ENCODE measurements around the gene CRB2.

CRB2 gene

GRCh38 chr9:123336449-123336848 lies 19.5 kb upstream of the CRB2 start:
- ATAC-seq = no peak
- no peak for TF ChIP-seq OSR1 (CRISPR knock-in tag; IDR thresholded peaks at IDR 0.05)

DNA sequence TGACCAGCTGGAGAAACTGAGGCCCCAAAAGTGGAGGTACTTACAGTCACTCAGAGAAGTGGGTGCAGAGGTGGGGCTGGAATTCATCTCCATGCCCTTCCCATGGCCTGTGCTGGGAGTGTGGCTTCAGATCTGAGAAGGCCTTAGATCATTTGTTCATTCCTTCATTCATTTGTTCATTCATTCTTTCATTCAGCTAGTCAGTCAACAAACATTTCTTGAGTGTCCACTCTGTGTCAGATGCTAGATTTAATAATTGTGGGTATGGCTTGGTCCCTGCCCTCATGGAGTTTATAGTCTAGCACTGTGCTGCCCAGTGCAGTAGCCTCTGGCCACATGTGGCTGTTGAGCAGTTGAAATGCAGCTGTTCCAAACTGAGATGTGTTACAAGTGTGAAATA lies 19.0 kb upstream of the CRB2 start:
- TF ChIP-seq TCF4 (CRISPR knock-in tag; IDR thresholded peaks at IDR 0.05; ENCODE audit: borderline replicate concordance) = no peak
- no peak for TF ChIP-seq ISL1 (CRISPR knock-in tag; IDR thresholded peaks at IDR 0.05)
- no peak for TF ChIP-seq ESRRG (CRISPR knock-in tag; IDR thresholded peaks at IDR 0.05)
- no peak for TF ChIP-seq TOX (CRISPR knock-in tag; IDR thresholded peaks at IDR 0.05; ENCODE audit: borderline replicate concordance)
- no peak for TF ChIP-seq RARB (CRISPR knock-in tag; IDR thresholded peaks at IDR 0.05)
- TF ChIP-seq, protein P1, sequence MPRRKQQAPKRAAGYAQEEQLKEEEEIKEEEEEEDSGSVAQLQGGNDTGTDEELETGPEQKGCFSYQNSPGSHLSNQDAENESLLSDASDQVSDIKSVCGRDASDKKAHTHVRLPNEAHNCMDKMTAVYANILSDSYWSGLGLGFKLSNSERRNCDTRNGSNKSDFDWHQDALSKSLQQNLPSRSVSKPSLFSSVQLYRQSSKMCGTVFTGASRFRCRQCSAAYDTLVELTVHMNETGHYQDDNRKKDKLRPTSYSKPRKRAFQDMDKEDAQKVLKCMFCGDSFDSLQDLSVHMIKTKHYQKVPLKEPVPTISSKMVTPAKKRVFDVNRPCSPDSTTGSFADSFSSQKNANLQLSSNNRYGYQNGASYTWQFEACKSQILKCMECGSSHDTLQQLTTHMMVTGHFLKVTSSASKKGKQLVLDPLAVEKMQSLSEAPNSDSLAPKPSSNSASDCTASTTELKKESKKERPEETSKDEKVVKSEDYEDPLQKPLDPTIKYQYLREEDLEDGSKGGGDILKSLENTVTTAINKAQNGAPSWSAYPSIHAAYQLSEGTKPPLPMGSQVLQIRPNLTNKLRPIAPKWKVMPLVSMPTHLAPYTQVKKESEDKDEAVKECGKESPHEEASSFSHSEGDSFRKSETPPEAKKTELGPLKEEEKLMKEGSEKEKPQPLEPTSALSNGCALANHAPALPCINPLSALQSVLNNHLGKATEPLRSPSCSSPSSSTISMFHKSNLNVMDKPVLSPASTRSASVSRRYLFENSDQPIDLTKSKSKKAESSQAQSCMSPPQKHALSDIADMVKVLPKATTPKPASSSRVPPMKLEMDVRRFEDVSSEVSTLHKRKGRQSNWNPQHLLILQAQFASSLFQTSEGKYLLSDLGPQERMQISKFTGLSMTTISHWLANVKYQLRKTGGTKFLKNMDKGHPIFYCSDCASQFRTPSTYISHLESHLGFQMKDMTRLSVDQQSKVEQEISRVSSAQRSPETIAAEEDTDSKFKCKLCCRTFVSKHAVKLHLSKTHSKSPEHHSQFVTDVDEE (CRISPR knock-in tag; IDR thresholded peaks at IDR 0.05) = no peak
- TF ChIP-seq ZFP30 (CRISPR knock-in tag; IDR thresholded peaks at IDR 0.05) = no peak
- TF ChIP-seq POU6F1 (CRISPR knock-in tag; IDR thresholded peaks at IDR 0.05; ENCODE audit: borderline replicate concordance, low read depth) = no peak
- TF ChIP-seq SNAI2 (CRISPR knock-in tag; IDR thresholded peaks at IDR 0.05) = no peak
- TF ChIP-seq, protein P2, sequence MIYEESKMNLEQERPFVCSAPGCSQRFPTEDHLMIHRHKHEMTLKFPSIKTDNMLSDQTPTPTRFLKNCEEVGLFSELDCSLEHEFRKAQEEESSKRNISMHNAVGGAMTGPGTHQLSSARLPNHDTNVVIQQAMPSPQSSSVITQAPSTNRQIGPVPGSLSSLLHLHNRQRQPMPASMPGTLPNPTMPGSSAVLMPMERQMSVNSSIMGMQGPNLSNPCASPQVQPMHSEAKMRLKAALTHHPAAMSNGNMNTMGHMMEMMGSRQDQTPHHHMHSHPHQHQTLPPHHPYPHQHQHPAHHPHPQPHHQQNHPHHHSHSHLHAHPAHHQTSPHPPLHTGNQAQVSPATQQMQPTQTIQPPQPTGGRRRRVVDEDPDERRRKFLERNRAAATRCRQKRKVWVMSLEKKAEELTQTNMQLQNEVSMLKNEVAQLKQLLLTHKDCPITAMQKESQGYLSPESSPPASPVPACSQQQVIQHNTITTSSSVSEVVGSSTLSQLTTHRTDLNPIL (CRISPR knock-in tag; IDR thresholded peaks at IDR 0.05; ENCODE audit: low read depth) = no peak
- no peak for TF ChIP-seq ZNF8 (CRISPR knock-in tag; IDR thresholded peaks at IDR 0.05)
- TF ChIP-seq BACH2 (CRISPR knock-in tag; IDR thresholded peaks at IDR 0.05; ENCODE audit: borderline replicate concordance) = no peak
- no peak for TF ChIP-seq PATZ1 (CRISPR knock-in tag; IDR thresholded peaks at IDR 0.05; ENCODE audit: borderline replicate concordance)
- no peak for TF ChIP-seq ZFP3 (CRISPR knock-in tag; IDR thresholded peaks at IDR 0.05)
- TF ChIP-seq CSDC2 (CRISPR knock-in tag; IDR thresholded peaks at IDR 0.05) = no peak
- ATAC-seq = no peak

GRCh38 chr9:123337971-123338370 lies 18.0 kb upstream of the CRB2 start:
- TF ChIP-seq TOX (CRISPR knock-in tag; IDR thresholded peaks at IDR 0.05; ENCODE audit: borderline replicate concordance) = no peak
- TF ChIP-seq ZNF565 (CRISPR knock-in tag; conservative IDR thresholded peaks at IDR 0.05; ENCODE audit: low read depth) = no peak
- TF ChIP-seq ZFP3 (CRISPR knock-in tag; IDR thresholded peaks at IDR 0.05) = no peak
- TF ChIP-seq CSDC2 (CRISPR knock-in tag; IDR thresholded peaks at IDR 0.05) = no peak
- TF ChIP-seq, protein P1 (CRISPR knock-in tag; IDR thresholded peaks at IDR 0.05) = no peak
- no peak for TF ChIP-seq PATZ1 (CRISPR knock-in tag; IDR thresholded peaks at IDR 0.05; ENCODE audit: borderline replicate concordance)
- no peak for TF ChIP-seq ZNF70 (CRISPR knock-in tag; IDR thresholded peaks at IDR 0.05)
- TF ChIP-seq POU6F1 (CRISPR knock-in tag; IDR thresholded peaks at IDR 0.05; ENCODE audit: borderline replicate concordance, low read depth) = no peak
- TF ChIP-seq ZFP30 (CRISPR knock-in tag; IDR thresholded peaks at IDR 0.05) = no peak
- TF ChIP-seq ZC3H10 (CRISPR knock-in tag; IDR thresholded peaks at IDR 0.05) = no peak
- TF ChIP-seq RARB (CRISPR knock-in tag; IDR thresholded peaks at IDR 0.05) = no peak
- no peak for TF ChIP-seq ISL1 (CRISPR knock-in tag; IDR thresholded peaks at IDR 0.05)
- TF ChIP-seq BACH2 (CRISPR knock-in tag; IDR thresholded peaks at IDR 0.05; ENCODE audit: borderline replicate concordance) = no peak
- TF ChIP-seq ZNF8 (CRISPR knock-in tag; IDR thresholded peaks at IDR 0.05) = no peak
- no peak for ATAC-seq
